Activated CD4-positive, alpha-beta T cell treated with anti-CD3 and anti-CD28 coated beads for 1 hour (primary cell): ENCODE data around the gene COMTD1.

Experiments used
- DNase-seq: peaks from one replicate; pipeline ENCODE4 v3.0.0-alpha.2; 2020

COMTD1 gene

DNA sequence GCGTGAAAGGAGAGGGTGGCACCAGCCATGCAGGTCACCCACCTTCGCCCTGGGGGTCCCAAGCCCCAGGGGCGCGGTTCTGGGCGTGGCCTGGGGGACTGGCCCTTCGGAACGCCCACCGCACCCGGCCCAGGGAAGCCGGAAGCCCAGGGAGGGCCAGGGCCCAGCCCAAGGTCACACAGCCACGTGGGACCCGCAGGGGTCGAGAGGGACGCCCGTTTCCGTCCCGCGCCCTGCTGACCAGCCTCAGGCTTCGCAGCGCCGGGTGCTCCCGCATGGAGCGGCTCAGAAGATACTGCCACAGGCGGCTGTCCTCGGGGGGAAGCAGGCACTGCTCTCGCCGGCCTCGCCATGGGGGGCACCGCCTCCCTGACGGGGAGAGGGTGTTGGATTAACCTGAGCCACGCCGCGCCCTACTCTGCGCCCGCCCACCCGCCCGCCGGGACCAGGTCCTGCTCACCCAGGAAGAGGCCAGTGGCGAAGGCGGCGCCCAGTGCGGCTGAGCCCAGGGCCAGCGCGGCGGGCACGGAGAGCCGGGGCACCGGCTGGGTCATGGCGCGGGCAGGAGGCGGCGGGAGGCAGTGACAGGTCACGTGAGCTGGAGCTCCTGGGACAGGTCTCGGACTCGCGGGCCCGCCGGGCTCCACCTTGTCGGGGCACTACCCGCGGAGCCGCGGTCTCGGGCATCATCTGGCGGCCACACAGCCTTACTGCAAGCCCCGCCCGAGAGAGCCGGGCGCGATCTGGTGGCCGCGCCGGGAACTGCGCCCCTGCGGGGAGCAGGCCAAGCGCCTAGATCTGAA lies at the start of gene COMTD1:
COMTD1 (minus strand) TSS at position 583 of the 803 bp plus-strand sequence; CDS start at position 554, 29 bp downstream.
- peak; percentile 88 for DNase-seq

DNA sequence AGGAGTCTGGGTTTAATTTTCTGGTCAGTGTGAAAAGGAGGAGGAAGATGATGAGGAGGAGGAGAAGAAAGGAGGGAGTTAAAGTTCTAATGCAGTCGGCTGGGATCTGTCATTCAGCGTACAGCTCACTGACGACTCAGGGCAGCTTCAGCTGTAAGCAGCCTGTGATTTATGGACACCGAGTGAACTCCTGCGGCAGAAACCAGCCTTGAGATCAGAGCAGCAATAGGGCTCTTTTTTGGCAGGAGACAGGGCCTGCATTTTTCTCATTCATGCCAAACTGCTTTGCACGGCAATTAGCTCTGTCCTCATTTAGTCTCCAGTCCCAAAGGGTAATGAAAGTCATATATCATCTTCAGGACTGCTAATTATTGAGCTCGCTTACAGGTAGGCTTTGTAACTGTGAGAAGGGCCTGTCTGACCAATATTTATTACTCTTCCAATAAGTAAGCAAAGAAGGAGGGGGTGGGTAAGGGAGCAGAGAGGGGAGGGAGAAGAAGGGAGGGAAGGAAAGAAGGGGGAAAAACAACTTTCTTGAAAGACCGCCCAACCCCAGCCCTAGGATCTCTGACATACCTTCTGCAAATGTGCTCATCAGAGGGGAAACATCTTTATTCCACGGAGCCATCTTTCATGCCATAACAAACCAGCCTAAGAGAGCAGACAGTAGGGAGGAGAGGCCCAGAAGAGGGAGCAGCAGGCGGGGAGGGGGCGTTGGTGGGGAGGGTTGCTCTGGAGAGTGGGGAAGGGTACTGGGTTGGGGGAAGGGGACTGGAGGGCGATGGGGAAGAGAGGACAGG lies 48.1 kb upstream of the COMTD1 start:
- DNase-seq = no peak

- no peak for DNase-seq
Measured at GRCh38 chr10:75283078-75283670, 47.4 kb upstream of the COMTD1 start.

- DNase-seq = no peak
Measured at GRCh38 chr10:75281974-75282373, 46.2 kb upstream of the COMTD1 start.

GRCh38 chr10:75280236-75280635 lies 44.5 kb upstream of the COMTD1 start:
- no peak for DNase-seq

GRCh38 chr10:75276069-75276872 lies 40.5 kb upstream of the COMTD1 start:
- DNase-seq = no peak

- no peak for DNase-seq
Measured at GRCh38 chr10:75272896-75273295, 37.1 kb upstream of the COMTD1 start.

DNA sequence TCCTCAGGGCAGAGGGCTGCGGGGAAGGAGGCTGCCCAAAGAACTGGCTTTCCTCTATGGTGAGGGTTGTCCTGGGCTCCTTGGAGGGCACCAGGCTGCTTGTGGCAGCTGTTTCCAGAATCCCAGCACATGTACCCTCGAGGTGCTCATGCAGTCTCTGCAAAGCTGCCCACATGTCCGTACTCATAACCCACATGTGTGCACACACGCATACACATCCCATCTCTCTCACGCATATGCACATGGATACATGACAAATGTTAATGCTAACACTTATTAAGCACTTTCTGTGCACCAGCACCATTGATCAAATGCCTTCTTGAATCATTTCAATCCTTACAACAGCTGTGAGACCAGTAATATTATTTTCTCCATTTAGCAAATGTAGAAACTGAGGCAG lies 36.3 kb upstream of the COMTD1 start:
- DNase-seq = no peak

- no peak for DNase-seq
Measured at GRCh38 chr10:75269605-75270004, 33.8 kb upstream of the COMTD1 start.

DNA sequence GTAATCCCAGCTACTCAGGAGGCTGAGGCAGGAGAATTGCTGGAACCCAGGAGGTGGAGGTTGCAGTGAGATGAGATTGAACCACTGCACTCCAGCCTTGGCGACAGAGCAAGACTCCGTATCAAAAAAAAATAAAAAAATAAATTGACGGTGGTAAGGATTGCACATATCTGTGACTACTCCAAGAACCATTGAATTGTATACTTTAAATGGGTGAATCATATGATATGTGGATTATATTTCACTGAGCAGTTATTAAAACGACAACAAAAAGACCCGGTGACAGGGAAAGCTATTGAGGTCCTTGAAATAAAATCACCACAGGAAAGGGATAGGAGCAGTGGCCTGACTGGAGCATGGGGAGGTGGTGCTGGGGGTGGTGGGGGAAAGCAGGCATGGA lies 31.2 kb upstream of the COMTD1 start:
- DNase-seq = no peak

DNA sequence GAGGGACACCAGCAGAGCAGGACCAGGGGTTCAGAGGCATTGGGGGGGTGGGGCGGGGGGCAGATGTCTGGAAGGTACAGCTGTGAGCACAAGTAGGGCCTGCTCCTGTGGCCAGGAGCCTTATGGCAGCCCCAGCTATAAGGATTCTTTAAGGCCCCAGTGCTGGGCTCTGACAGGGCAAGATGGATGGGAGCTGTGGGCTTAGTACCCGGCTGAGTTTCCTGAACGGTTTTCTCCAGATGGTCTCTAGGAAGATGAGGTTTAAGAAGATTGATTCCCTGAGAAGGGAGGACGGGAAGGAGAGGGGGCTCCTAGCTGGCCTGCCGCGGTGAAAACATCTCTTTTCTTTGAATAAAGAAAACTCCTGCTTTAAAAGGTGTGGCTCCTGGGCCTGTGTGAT lies 30.1 kb upstream of the COMTD1 start:
- no peak for DNase-seq

DNA sequence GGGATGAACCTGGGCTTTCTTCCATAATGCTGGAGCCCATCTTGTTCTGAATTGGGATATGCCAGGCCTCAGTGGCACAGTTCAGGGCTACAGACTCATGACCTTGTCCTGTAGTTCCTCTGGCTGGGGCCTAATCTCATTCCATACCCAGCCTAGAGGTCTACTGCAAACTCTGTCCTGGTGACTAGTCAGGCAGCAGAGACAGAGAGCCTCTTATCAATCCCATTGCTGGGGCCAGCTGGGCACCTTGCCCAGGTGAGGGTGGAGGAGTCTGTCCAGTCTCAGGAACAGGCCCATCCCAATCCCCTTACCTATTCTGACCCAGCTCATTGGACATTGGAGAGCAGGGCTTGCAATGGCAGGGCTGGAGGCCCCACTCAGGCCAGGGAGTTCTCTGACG lies 28.0 kb upstream of the COMTD1 start:
- no peak for DNase-seq

GRCh38 chr10:75261813-75262705 lies 26.3 kb upstream of the COMTD1 start:
- DNase-seq = no peak

- no peak for DNase-seq
Measured at GRCh38 chr10:75260990-75261389, 25.2 kb upstream of the COMTD1 start.

GRCh38 chr10:75254739-75255138 lies 19.0 kb upstream of the COMTD1 start:
- no peak for DNase-seq

GRCh38 chr10:75253281-75254220 lies 17.8 kb upstream of the COMTD1 start:
- no peak for DNase-seq

DNA sequence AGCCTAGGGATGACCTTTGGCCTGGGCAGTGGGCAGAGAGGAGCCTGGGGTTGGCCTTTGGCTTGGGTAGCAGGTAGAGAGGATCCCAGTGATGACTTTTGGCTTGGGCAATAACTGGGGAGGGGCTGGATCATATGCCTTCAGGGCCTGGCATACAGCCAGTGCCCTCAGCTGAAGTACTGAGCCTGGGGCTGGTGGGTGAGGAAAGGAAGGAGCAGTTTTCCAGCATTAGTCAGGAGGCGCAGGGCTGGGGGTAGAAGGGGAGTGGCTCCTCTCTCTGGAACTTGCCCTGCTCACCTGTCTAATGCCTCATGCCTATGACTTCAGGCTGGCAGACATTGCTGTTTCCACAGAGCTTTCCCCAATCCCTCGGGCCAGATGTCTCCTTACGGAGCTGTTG lies 15.2 kb upstream of the COMTD1 start:
- no peak for DNase-seq

DNA sequence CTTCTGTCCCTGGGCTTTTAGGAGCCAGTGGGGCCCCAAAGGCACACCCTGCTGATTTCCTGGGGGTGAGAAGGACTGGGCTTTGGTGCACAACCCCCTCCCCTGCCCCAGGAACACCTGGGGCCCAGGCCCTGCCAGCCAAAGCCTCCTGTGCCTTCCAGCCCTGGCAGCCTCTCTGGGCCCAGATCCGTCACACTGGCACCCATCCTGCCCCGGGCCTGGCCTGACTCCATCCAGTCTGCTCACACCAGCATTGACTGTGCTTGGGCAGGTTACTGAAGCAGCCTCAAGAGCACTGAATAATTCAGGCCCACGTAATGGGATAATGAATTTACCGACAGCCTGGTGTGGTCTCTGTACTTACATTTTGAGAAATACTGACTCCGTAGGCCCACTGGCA lies 12.0 kb upstream of the COMTD1 start:
- DNase-seq = no peak

DNA sequence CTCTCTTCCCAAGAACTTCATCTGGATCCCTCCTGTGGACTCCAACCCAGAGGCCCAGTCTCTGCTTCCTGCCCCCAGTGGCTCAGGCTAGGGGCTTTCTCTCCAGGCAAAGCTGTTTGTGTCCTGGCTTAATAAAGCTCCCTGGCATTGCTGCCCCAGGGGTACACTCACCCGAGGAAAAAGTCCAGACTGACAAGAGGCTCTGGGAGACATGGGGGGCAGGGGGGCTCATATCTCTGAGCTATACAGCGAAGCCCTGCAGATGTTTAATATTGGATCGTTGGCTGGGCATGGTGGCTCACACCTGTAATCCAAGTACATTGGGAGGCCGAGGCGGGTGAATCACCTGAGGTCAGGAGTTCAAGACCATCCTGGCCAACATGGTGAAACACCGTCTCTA lies 10.7 kb upstream of the COMTD1 start:
- no peak for DNase-seq

GRCh38 chr10:75245354-75246250 lies 9.8 kb upstream of the COMTD1 start:
- DNase-seq = no peak
